A549 treated with AZD9567 at 1 μM for 4 hours (cell line): ENCODE measurements around the gene IKZF4. TPM values are rescaled to one million over a fixed set of nuclear protein-coding genes. Genes with fewer than 3 reads are reported as not detected.

ENCODE experiments used
- total RNA-seq: library from RNA; stranded (reverse); fragments of 200-300 nt; extraction: Qiagen RNA extraction; gene quantifications from 5 replicates; pipeline ENCODE4 v1.2.3, GENCODE V29; 2022; ENCODE audit not compliant: insufficient read depth

IKZF4 gene
- total RNA-seq = 1.5 to 2.2 TPM (median 1.9 TPM) in 5 replicates

DNA sequence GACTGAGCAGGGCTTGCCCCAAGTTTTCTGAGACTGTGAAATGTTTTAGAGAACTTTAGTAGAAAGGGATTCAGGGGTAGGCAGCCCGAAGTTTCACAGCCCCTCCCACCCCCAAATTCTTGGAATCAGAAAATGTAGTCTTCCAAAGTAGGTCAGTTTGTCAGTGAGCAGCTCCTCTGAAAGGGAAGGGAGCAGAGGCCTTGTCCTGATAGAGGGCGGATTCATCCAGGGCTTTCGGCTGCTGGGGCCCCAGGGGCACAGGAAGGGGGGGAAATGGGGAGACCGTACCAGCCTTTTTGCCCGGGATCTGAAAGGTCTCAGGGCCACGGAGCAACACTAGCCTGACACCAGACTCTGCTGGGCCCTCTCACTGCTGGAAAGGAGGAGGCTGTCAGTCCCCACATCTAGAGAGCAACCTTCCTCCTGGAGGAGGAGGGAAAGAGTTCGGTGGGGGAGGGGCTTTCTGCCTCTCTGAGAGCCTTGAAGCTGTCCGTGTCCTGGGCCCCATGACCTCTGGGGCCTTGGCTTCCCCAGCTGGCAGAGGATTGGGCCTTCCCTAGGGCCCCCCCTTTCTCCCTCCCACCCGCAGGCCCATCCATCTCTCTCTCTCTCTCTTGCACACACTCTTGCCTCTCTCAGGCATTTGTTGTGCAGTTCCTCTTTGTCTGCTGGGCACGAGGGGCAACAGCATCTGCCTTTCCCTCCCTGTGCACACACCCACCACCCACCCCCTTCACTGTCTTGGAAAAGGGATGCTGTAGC, at the start of gene IKZF4:
IKZF4 (plus strand) TSS at position 621 of the 762 bp plus-strand sequence. CDS start 451 bp downstream, outside the sequence.

DNA sequence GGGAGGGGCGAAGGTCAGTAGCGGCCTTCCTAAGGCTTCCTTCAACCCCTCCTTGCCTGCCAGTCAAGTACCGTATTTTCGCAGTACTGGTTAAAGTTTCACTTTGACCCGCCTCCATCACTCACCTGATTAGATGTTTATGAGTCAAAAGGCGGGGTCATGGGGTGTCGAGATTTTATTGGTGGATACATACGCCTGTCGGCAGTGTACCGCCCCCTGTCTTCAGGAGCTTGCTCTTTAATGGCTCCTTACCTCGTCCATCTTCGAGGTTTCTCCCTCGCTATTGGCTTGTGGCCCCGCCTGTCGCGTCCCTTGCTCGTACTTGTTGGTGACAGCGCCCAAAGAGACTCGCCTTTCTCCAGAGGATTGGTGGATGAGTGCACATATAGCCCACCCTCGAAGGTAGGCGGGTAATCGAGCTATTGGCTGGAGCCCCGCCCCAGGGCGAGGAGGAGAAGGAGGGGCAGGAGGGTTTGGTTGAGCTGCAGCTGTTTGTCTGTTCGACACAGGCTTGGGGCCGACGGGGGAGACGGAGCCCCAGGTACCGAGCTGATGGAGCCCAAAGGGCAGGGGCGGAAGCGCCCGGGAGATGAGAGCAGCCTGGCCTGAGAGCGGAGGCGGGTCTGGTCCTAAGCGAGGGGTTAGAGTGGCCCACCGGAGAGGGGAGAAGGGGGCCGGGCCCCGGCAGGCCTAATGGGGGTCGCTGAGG, 47.1 kb upstream of the IKZF4 start, which contains the start of gene RAB5B:
RAB5B (plus strand) TSS at position 480 of the 709 bp plus-strand sequence. CDS start 12,883 bp downstream, outside the sequence.

DNA sequence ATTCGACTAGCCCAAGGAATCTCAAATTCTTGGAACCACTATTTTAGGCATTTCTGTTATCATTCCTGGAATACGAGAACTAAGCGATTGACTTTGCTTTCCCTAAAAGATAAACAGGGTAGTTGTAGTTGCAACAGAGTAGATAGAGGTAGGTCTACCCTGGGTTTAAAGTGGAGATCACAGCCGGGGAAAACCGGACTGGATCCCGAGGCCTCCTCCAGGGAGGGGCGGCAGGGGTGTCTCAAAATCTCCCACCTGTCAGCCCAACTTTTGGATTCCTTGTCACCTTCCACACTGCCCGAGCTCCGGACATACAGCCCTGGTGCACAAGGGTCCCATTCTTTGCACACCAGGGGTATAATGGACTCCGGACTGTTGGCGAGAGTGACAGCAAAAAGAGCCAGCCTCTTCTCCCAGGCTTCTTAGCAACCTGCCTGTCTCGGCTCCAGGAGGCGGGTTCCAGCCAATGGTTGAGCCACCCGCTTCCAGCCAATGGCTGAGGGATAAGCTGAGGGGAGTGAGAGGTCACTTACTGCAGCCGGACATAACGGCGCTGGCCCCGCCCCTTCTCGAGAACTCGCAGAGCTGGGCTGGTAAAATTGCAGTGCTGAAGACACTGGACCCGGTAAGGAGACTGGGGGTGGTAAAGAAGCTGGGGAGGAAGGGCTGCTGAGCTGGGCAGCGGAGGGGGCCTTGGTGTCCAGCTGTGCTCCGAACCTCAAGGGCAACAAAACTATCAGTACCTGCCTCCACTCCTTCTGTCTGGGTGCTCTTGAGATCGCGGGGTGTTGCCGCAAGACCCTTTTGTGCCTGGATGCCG, 23.9 kb upstream of the IKZF4 start, which contains the start of gene SUOX:
SUOX (plus strand) TSS at position 562 of the 820 bp plus-strand sequence. CDS start 4,946 bp downstream, outside the sequence.

DNA sequence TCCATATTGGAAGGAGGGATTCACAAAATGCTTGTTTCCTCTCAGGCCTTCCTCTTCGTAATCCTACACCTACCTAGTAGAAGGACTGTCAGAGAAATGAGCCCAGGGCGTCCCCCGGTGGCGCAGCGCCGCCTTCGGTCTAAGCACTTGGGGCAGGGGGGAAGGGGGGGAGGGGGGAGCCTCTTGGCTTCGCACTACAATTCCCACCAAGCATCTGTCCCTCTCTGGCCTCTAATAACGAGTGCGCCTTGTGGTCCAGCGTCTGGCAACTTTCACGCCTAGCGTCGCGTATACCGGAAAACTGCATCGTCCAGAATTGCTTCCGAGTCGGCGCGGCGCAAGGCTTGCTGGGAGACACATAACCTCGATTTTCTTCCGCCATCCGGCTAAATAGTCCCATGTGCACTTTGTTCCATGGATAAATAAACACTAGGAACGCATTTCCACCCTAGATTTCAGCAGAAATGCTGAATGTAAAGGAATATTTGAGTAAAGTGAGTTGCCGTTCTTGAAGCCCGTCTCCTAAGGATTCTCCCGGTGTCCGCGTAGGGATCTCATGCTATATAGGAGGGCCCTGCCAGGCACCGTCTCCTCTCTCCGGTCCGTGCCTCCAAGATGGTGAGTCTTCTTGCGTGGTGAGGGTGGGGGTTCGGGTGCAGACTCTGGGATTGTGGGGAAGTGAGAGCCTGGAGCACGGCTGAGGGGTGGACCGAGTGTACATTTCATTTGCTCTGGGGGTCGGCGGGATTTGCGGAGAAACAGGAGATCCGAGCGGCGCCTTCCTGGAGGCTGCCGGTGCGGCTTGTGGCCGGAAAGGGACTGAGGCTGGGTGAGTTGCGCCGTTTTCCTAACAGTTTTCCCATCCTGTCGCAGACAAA, 20.9 kb downstream of the IKZF4 start, which contains the start of gene RPS26:
RPS26 (plus strand) TSS at position 367 of the 878 bp plus-strand sequence; CDS start at position 616, 249 bp downstream.

DNA sequence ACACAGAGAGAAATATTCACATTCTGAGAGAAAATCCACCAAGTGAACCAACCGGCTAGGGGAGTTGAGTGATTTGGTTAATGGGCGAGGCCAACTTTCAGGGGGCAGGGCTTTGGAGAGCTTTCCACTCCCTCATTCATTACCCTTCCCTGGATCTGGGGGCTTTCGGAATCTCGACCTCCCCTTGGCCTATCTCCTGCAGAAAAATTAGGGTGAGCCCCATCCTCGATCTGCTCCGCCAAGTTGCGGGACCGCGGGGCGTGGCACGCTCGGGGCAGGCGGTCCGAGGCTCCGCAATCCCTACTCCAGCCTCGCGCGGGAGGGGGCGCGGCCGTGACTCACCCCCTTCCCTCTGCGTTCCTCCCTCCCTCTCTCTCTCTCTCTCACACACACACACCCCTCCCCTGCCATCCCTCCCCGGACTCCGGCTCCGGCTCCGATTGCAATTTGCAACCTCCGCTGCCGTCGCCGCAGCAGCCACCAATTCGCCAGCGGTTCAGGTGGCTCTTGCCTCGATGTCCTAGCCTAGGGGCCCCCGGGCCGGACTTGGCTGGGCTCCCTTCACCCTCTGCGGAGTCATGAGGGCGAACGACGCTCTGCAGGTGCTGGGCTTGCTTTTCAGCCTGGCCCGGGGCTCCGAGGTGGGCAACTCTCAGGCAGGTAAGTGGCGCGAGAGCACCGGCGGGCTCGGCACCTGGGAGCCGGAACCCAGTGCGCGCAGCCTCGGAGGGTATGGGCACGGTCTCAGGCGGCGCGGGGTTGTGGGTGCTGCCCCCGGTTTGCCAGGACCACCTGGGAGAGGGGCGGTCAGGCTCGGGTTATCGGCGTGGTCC, 59.1 kb downstream of the IKZF4 start, which contains the start of gene ERBB3:
ERBB3 (plus strand) TSS at position 443 of the 833 bp plus-strand sequence; CDS start at position 579, 136 bp downstream.

Other genes starting within 250 kb of the IKZF4 start
- gene SARNP, start 203.3 kb upstream of the IKZF4 start, total RNA-seq = 90.8 to 133 TPM (median 92.8 TPM) in 5 replicates
- 100 to 110 TPM (median 108 TPM) in 5 replicates for gene ORMDL2, start 203.0 kb upstream of the IKZF4 start, total RNA-seq
- gene DNAJC14, start 191.5 kb upstream of the IKZF4 start, total RNA-seq = 16.2 to 29.2 TPM (median 18.3 TPM) in 5 replicates
- 0.12 to 0.29 TPM (median 0.20 TPM) in 4 of 5 replicates, not detected in the other for gene MMP19, start 178.1 kb upstream of the IKZF4 start, total RNA-seq
- 38.0 to 46.9 TPM (median 40.9 TPM) in 5 replicates for gene PYM1, start 93.1 kb upstream of the IKZF4 start, total RNA-seq
- gene DGKA, start 89.9 kb upstream of the IKZF4 start, total RNA-seq = 16.5 to 52.6 TPM (median 18.3 TPM) in 5 replicates
- 0.73 to 2.4 TPM (median 0.96 TPM) in 5 replicates for gene PMEL, start 55.0 kb upstream of the IKZF4 start, total RNA-seq
- 46.4 to 94.3 TPM (median 55.3 TPM) in 5 replicates for gene CDK2, start 54.2 kb upstream of the IKZF4 start, total RNA-seq
- gene RAB5B, start 47.0 kb upstream of the IKZF4 start, total RNA-seq = 27.4 to 34.9 TPM (median 33.8 TPM) in 5 replicates
- gene SUOX, start 23.8 kb upstream of the IKZF4 start, total RNA-seq = 6.4 to 10.7 TPM (median 8.1 TPM) in 5 replicates
- 460 to 862 TPM (median 750 TPM) in 5 replicates for gene RPS26, start 20.9 kb downstream of the IKZF4 start, total RNA-seq
- gene ERBB3, start 59.1 kb downstream of the IKZF4 start, total RNA-seq = 0.93 to 5.5 TPM (median 1.8 TPM) in 5 replicates
- 280 to 304 TPM (median 287 TPM) in 5 replicates for gene PA2G4, start 83.5 kb downstream of the IKZF4 start, total RNA-seq
- 3,768 to 6,003 TPM (median 5,882 TPM) in 5 replicates for gene RPL41, start 95.6 kb downstream of the IKZF4 start, total RNA-seq
- 2.7 to 3.5 TPM (median 3.0 TPM) in 5 replicates for gene ZC3H10, start 97.2 kb downstream of the IKZF4 start, total RNA-seq
- 59.9 to 76.2 TPM (median 68.0 TPM) in 5 replicates for gene ESYT1, start 107.2 kb downstream of the IKZF4 start, total RNA-seq
- 45.1 to 79.4 TPM (median 77.9 TPM) in 5 replicates for gene MYL6B, start 131.5 kb downstream of the IKZF4 start, total RNA-seq
- 2,096 to 2,356 TPM (median 2,204 TPM) in 5 replicates for gene MYL6, start 137.3 kb downstream of the IKZF4 start, total RNA-seq
- 27.9 to 36.9 TPM (median 34.1 TPM) in 5 replicates for gene SMARCC2, start 168.4 kb downstream of the IKZF4 start, total RNA-seq
- 22.1 to 27.6 TPM (median 26.5 TPM) in 5 replicates for gene RNF41, start 200.9 kb downstream of the IKZF4 start, total RNA-seq
- 41.7 to 59.8 TPM (median 56.8 TPM) in 5 replicates for gene NABP2, start 203.3 kb downstream of the IKZF4 start, total RNA-seq
- 0.09 to 0.13 TPM in 2 of 5 replicates, not detected in the others for gene SLC39A5, start 209.0 kb downstream of the IKZF4 start, total RNA-seq
- 35.1 to 49.3 TPM (median 47.5 TPM) in 5 replicates for gene ANKRD52, start 237.3 kb downstream of the IKZF4 start, total RNA-seq
- gene COQ10A, start 245.9 kb downstream of the IKZF4 start, total RNA-seq = 12.7 to 20.1 TPM (median 19.6 TPM) in 5 replicates